Activated B cell treated with CpG ODN at 0.5 μM for 24 hours (primary cell): ENCODE measurements around the gene ROR1. TPM values are rescaled to one million over a fixed set of nuclear protein-coding genes. Genes with fewer than 3 reads are reported as not detected.

Experiments used
- ATAC-seq: fragments of 200-7000 bp; cut with Tn5 transposase; one replicate; pipeline ENCODE4 v1.10.0; 2021; ENCODE audit warnings: low read depth, mild to moderate bottlenecking, moderate library complexity
- CTCF ChIA-PET: fragments of 350-600 bp; sonication (Branson Sonifier 250); formaldehyde crosslinking; loops from one replicate; lab custom pipeline; 2021; ENCODE audit warnings: antibody characterized with exemption; lab: Charles Lee
- POLR2A ChIA-PET: fragments of 350-600 bp; sonication (Branson Sonifier 250); formaldehyde crosslinking; loops from one replicate; lab custom pipeline; 2021; ENCODE audit warnings: antibody characterized with exemption; lab: Charles Lee
- DNase-seq: peaks from one replicate; pipeline ENCODE4 v3.0.0; 2022
- H3K27ac Mint-ChIP-seq: one replicate; pipeline ENCODE4 v1.8.0; 2020; ENCODE audit warnings: mixed read lengths
- H3K27me3 Mint-ChIP-seq: one replicate; pipeline ENCODE4 v1.8.0; 2021; ENCODE audit warnings: mixed read lengths
- H3K36me3 Mint-ChIP-seq: one replicate; pipeline ENCODE4 v1.8.0; 2021; ENCODE audit warnings: low read depth, mixed read lengths
- H3K4me1 Mint-ChIP-seq: one replicate; pipeline ENCODE4 v1.8.0; 2021; ENCODE audit warnings: mixed read lengths
- H3K4me3 Mint-ChIP-seq: one replicate; pipeline ENCODE4 v1.8.0; 2020; ENCODE audit warnings: mild to moderate bottlenecking, mixed read lengths
- H3K9me3 Mint-ChIP-seq: one replicate; pipeline ENCODE4 v1.8.0; 2020; ENCODE audit warnings: mixed read lengths
- CTCF ChIP-seq: fragments of 200-600 bp; IDR thresholded peaks from one replicate; pipeline ENCODE4 v1.8.0; 2022; ENCODE audit warnings: antibody characterized with exemption, mild to moderate bottlenecking
- intact Hi-C: fragments of 100-400 bp; cut with micrococcal nuclease; formaldehyde crosslinking; loops from one replicate; pipeline ENCODE4 v1.15.1; 2024
- total RNA-seq: library from RNA; stranded (reverse); gene quantifications from 2 replicates; pipeline ENCODE4 v1.2.3, GENCODE V29; 2022

Gene ROR1
- total RNA-seq, 1 donor from 2014 or later, result 2.2 TPM

GRCh38 chr1:63742526-63742925 is 31.3 kb upstream of the ROR1 start:
- Mint-ChIP-seq H3K27ac (no peak overlapping the region), H3K36me3 (no peaks in the 10 kb centered on the region), H3K4me1 (peaks cover 4% of the 10 kb centered on the region), H3K4me3 (no peak overlapping the region), H3K27me3 (peaks cover 21% of the 10 kb centered on the region), H3K9me3 (no peaks in the 10 kb centered on the region)
- no peak for TF ChIP-seq CTCF
- no peak for DNase-seq
- ChIA-PET POLR2A (no interaction called here), CTCF (no interaction called here)
- ATAC-seq, result no peak
- intact Hi-C loops, result no loop called here

- no peak for TF ChIP-seq CTCF
- H3K4me1 Mint-ChIP-seq, result peaks cover 4% of the 10 kb centered on the region
- no peak for ATAC-seq
- H3K27me3 Mint-ChIP-seq, result peaks cover 19% of the 10 kb centered on the region
- H3K9me3 Mint-ChIP-seq, result no peaks in the 10 kb centered on the region
- DNase-seq, result no peak
- ChIA-PET CTCF (no interaction called here), POLR2A (no interaction called here)
- H3K36me3 Mint-ChIP-seq, result no peaks in the 10 kb centered on the region
- no peak overlapping the region for H3K27ac Mint-ChIP-seq
- H3K4me3 Mint-ChIP-seq, result no peak overlapping the region
- intact Hi-C loops, result no loop called here
These were observed 30.0 kb upstream of the ROR1 start for GRCh38 chr1:63743781-63744180.

- POLR2A ChIA-PET, result no interaction called here
- no peak overlapping the region for H3K27ac Mint-ChIP-seq
- H3K27me3 Mint-ChIP-seq, result peaks cover 18% of the 10 kb centered on the region
- H3K4me3 Mint-ChIP-seq, result no peak overlapping the region
- TF ChIP-seq CTCF, result no peak
- intact Hi-C loops, result no loop called here
- CTCF ChIA-PET, result no interaction called here
- H3K4me1 Mint-ChIP-seq, result peaks cover 4% of the 10 kb centered on the region
- H3K9me3 Mint-ChIP-seq, result no peaks in the 10 kb centered on the region
- H3K36me3 Mint-ChIP-seq, result no peaks in the 10 kb centered on the region
- ATAC-seq (no peak), DNase-seq (no peak)
These were observed 27.5 kb upstream of the ROR1 start for GRCh38 chr1:63746129-63746864.

GRCh38 chr1:63747445-63747844 is 26.4 kb upstream of the ROR1 start:
- POLR2A ChIA-PET, result no interaction called here
- H3K27me3 Mint-ChIP-seq, result peaks cover 18% of the 10 kb centered on the region
- H3K36me3 Mint-ChIP-seq, result no peaks in the 10 kb centered on the region
- H3K4me1 Mint-ChIP-seq, result peaks cover 2% of the 10 kb centered on the region
- CTCF ChIA-PET, result no interaction called here
- no peak for TF ChIP-seq CTCF
- ATAC-seq (no peak), DNase-seq (no peak)
- intact Hi-C loops, result no loop called here
- H3K4me3 Mint-ChIP-seq, result no peak overlapping the region
- H3K9me3 Mint-ChIP-seq, result no peaks in the 10 kb centered on the region
- no peak overlapping the region for H3K27ac Mint-ChIP-seq

GRCh38 chr1:63748046-63748580 is 25.7 kb upstream of the ROR1 start:
- H3K27ac Mint-ChIP-seq, result no peak overlapping the region
- CTCF ChIA-PET, result no interaction called here
- POLR2A ChIA-PET, result no interaction called here

More at GRCh38 chr1:63748046-63748580, 25.7 kb upstream of the ROR1 start:
- Mint-ChIP-seq H3K9me3 (no peaks in the 10 kb centered on the region), H3K27me3 (peaks cover 18% of the 10 kb centered on the region), H3K4me1 (no peaks in the 10 kb centered on the region), H3K36me3 (no peaks in the 10 kb centered on the region), H3K4me3 (no peak overlapping the region)
- no peak for TF ChIP-seq CTCF
- ATAC-seq (no peak), DNase-seq (no peak)
- intact Hi-C loops, result no loop called here
